GM12865 (cell line): Measurements from ENCODE around the gene PDE8B.

Experiments
- DNase-seq: peaks from one replicate; pipeline ENCODE4 v3.0.0; 2010; ENCODE audit warnings: low read depth
- H3K4me3 ChIP-seq: 2 replicates; pipeline ENCODE4 v1.5.1; 2011; ENCODE audit warnings: mild to moderate bottlenecking, low read depth, low read length, control low read depth
- CTCF ChIP-seq: IDR thresholded peaks from 2 replicates; pipeline ENCODE4 v1.5.1; 2011; ENCODE audit warnings: low read length, control low read depth, low read depth, inconsistent platforms; ENCODE audit not compliant: insufficient read depth; ENCODE audit errors: missing control alignments

Gene PDE8B

DNA sequence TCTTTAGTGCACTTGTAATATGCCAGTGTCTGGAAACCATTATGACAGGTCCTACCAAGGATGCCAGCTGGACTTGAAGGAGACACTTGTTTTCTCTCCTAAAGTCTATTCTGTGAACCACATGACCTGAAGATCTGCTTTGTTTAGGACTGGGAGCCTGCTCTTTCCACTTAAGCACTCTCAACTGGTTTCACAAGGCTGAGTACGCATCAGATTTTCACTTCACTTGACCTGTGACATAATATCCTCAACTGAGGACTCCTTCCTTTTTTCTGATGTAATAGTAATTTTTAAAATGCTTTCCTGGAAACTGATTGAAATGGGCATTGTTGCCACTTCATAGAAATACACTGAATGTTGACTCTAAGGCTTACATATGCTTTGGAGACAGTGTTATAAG lies 52.2 kb downstream of the PDE8B start:
- H3K4me3 ChIP-seq: no peak overlapping the region
- DNase-seq: no peak

DNA sequence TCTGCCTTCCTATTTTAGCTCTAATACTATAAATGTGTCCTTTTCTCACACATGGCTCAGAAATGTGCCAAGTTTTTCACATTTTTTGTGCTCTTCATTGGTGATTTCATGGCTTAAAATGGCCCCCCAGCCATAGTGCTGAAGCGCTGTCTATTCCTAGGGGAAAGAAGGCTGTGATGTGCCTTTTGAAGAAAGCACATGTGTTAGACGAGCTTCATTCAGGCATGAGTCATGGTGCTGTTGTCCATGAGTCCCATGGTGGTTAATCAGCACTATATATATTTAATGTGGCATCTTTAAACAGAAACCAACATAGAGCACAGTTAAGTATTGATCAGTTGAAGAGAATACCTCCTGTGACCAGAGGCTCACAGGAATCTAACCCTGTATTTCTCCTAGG lies 55.8 kb downstream of the PDE8B start:
- no peak overlapping the region for H3K4me3 ChIP-seq
- no peak for DNase-seq
- TF ChIP-seq CTCF: no peak

More for the DNA sequence above, 52.2 kb downstream of the PDE8B start:
- TF ChIP-seq CTCF: no peak

DNA sequence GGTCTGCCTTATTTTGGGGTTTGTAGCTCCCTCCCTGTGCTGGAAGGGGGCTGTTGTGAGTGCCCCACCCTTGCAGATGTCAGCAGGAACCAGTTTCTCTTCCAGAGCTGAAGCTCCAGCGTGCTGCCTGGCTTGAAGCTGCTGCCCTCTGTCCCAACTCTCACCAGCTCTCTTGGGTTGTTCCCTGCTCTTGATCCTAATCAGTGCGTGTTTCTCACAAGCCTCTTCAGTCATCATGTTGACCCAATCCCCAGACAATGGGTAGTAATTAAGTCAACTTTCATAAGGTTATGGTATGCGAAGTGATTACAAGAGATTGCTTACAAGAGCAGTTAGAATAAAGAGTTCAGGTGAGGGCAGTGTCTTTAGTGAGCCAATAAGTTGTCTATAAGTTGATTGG lies 57.0 kb downstream of the PDE8B start:
- no peak for TF ChIP-seq CTCF

DNA sequence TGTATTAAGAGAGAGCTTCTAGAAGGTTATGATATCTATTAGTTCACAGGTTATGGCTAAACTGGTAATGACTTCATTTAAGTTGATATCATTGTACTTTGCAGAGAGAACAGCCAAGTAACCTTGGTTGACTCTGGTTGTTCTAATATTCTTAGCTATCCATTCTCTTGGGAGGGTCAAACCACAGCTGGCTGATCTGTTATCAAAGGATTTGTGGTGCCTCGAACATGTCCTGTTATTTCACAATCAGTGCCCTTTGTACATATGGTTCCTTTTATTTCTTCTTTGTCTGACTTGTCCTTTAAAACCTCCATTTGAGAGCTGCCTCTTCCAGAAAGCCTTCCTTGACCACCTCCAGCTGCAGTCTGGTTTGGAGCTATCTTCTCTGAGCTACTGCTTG lies 61.7 kb downstream of the PDE8B start:
- TF ChIP-seq CTCF: no peak
- no peak for DNase-seq
- no peak overlapping the region for H3K4me3 ChIP-seq

More for the DNA sequence above, 57.0 kb downstream of the PDE8B start:
- no peak overlapping the region for H3K4me3 ChIP-seq
- no peak for DNase-seq

GRCh38 chr5:77277759-77278158 lies 67.3 kb downstream of the PDE8B start:
- TF ChIP-seq CTCF: no peak
- DNase-seq: no peak
- no peak overlapping the region for H3K4me3 ChIP-seq

DNA sequence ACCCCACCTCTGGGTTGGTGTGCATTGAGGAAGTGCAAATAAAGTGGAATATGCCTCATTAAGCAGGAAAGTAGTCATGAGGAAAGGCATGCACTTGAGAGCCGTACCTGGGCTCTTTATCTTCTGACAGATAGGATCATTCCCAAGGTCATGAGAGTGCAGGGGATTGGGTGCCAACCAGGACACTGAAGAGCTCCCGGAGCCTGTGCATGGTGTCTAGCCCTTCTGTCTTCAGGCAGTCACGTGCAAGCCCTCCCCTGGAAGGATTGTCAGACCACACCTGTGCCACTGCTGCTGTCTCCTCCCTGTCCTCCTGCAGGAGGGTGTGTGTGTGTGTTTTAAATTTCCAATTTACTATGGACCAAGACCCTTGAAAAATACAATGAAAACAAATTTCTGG lies 69.6 kb downstream of the PDE8B start:
- DNase-seq: no peak
- H3K4me3 ChIP-seq: no peak overlapping the region
- no peak for TF ChIP-seq CTCF

DNA sequence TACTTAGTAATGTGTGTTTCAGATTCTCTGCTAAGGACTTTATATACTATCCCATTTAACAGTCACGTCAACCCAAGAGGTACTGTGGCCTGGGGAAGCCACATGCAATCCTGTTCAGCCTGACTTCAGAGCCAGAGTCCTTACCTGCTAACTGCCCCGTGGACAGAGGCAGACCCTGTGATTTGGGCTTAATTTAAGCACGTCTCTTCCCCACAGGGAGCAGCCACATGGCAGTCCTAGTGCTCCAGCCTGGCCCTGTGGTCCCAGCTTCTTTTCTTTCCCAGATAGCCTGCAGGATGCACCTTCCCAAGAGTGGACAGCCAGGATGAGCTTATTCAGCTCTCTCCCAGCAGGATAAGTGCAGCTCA lies 71.5 kb downstream of the PDE8B start:
- no peak for TF ChIP-seq CTCF
- no peak overlapping the region for H3K4me3 ChIP-seq
- DNase-seq: no peak
